PC-3 (cell line): Measurements from ENCODE around the gene SMARCA4. TPM values are rescaled to one million over a fixed set of nuclear protein-coding genes. Genes with fewer than 3 reads are reported as not detected.

Experiments used
- ATAC-seq: fragments of 200-7000 bp; cut with Tn5 transposase; 2 replicates; pipeline ENCODE4 v1.9.1; 2020; ENCODE audit warnings: mild to moderate bottlenecking, moderate library complexity
- BruUV-seq: library from RNA; stranded (reverse); fragments of 400-500 nt; replicated peaks from 2 replicates; lab custom pipeline; 2021; lab: Mats Ljungman, UMichigan
- CTCF ChIA-PET: fragments of 300-600 bp; sonication (Branson Sonifier 250); formaldehyde crosslinking; loops from one replicate; lab custom pipeline; 2022; ENCODE audit warnings: antibody characterized with exemption; lab: Charles Lee
- POLR2A ChIA-PET: fragments of 300-600 bp; sonication (Branson Sonifier 250); formaldehyde crosslinking; loops from one replicate; lab custom pipeline; 2022; ENCODE audit warnings: antibody characterized with exemption; ENCODE audit not compliant: unreplicated experiment; lab: Charles Lee
- DNase-seq: peaks from one replicate; pipeline ENCODE4 v3.0.0-alpha.2; 2015
- H2AFZ ChIP-seq: fragments of 300-600 bp; sonication (generic); 2 replicates; pipeline ENCODE4 v1.6.0; 2016; ENCODE audit warnings: antibody characterized with exemption, low read length
- H3F3A ChIP-seq: fragments of 300-600 bp; sonication (generic); one replicate; pipeline ENCODE4 v1.6.0; 2017; ENCODE audit warnings: antibody characterized with exemption, low read length, control low read depth, mild to moderate bottlenecking; ENCODE audit not compliant: unreplicated experiment
- H3K27ac ChIP-seq: fragments of 300-600 bp; sonication (generic); 2 replicates; pipeline ENCODE4 v1.5.1; 2016; ENCODE audit warnings: mild to moderate bottlenecking, low read length
- H3K27me3 ChIP-seq: fragments of 300-600 bp; sonication (generic); 2 replicates; pipeline ENCODE4 v1.6.1; 2016; ENCODE audit warnings: low read length, mixed read lengths
- H3K36me3 ChIP-seq: fragments of 300-600 bp; sonication (generic); 2 replicates; pipeline ENCODE4 v1.6.1; 2016; ENCODE audit warnings: low read depth, mixed run types, low read length, mixed read lengths
- H3K4me1 ChIP-seq: fragments of 300-600 bp; sonication (generic); 2 replicates; pipeline ENCODE4 v1.5.1; 2016; ENCODE audit warnings: low read length; ENCODE audit not compliant: insufficient read depth
- H3K4me2 ChIP-seq: fragments of 300-600 bp; sonication (generic); 2 replicates; pipeline ENCODE4 v1.6.0; 2016; ENCODE audit warnings: low read length
- H3K4me3 ChIP-seq: fragments of 300-600 bp; sonication (generic); 2 replicates; pipeline ENCODE4 v1.5.1; 2016; ENCODE audit warnings: mild to moderate bottlenecking, low read length, mixed read lengths
- H3K79me2 ChIP-seq: fragments of 300-600 bp; sonication (generic); 2 replicates; pipeline ENCODE4 v1.6.1; 2017; ENCODE audit warnings: low read length, mixed read lengths
- H3K9ac ChIP-seq: fragments of 300-600 bp; sonication (generic); 2 replicates; pipeline ENCODE4 v1.6.0; 2016; ENCODE audit warnings: mild to moderate bottlenecking, low read length
- H3K9me2 ChIP-seq: fragments of 300-600 bp; sonication (generic); replicated peaks from 2 replicates; pipeline ENCODE4 v1.6.1; 2016; ENCODE audit warnings: mixed run types, low read length, mixed read lengths
- H3K9me3 ChIP-seq: fragments of 300-600 bp; sonication (generic); 2 replicates; pipeline ENCODE4 v1.6.1; 2016; ENCODE audit warnings: low read length, mixed read lengths
- H4K20me1 ChIP-seq: fragments of 300-600 bp; sonication (generic); 2 replicates; pipeline ENCODE4 v1.6.1; 2016; ENCODE audit warnings: low read length, mixed read lengths
- CTCF ChIP-seq: fragments of 300-600 bp; sonication (generic); conservative IDR thresholded peaks from 2 replicates; pipeline ENCODE4 v1.5.1; 2017; ENCODE audit warnings: antibody characterized with exemption, low read depth, mild to moderate bottlenecking, low read length
- EZH2 ChIP-seq: fragments of 300-600 bp; sonication (generic); IDR thresholded peaks from one replicate; pipeline ENCODE4 v1.6.1; 2017; ENCODE audit warnings: antibody characterized with exemption, mild to moderate bottlenecking, low read length; ENCODE audit not compliant: unreplicated experiment
- EZH2phosphoT487 ChIP-seq: fragments of 300-600 bp; sonication (generic); IDR thresholded peaks from 2 replicates; pipeline ENCODE4 v1.6.1; 2018; ENCODE audit warnings: mild to moderate bottlenecking, antibody characterized with exemption, low read length, borderline replicate concordance
- intact Hi-C: fragments of 100-400 bp; cut with micrococcal nuclease; formaldehyde crosslinking; loops from 2 replicates; pipeline ENCODE4 v1.9.0; 2023
- total RNA-seq: library from RNA; depleted of rRNA; stranded (reverse); fragments of >200 nt; gene quantifications from 2 replicates; pipeline ENCODE4 v1.2.3, GENCODE V29; 2014

The SMARCA4 gene
- total RNA-seq, 1 experiment from 2014 or later, result 197 TPM

- Histone ChIP-seq H3K4me2 (peak overlapping the region; percentile 99), H3K4me3 (peak overlapping the region; percentile 98), H4K20me1 (peaks cover 36% of the 10 kb centered on the region), H3K27ac (peak overlapping the region; percentile 93), H3K9me2 (no peaks in the 10 kb centered on the region), H3K9me3 (no peaks in the 10 kb centered on the region), H3K36me3 (peaks cover 38% of the 10 kb centered on the region), H2AFZ (no peak overlapping the region), H3F3A (peaks cover 24% of the 10 kb centered on the region), H3K79me2 (peaks cover 68% of the 10 kb centered on the region), H3K27me3 (no peaks in the 10 kb centered on the region), H3K4me1 (peaks cover 50% of the 10 kb centered on the region), H3K9ac (peak overlapping the region; percentile 98)
- DNase-seq (peak; percentile 99), ATAC-seq (peak; percentile 5)
- ChIA-PET CTCF (no interaction called here), POLR2A (interaction anchor here (1.1 kb wide), 1 partner anchor 56 kb away, joined by 7 read pairs; no protein-coding TSS in a partner anchor)
- intact Hi-C loops, result loop anchor here (5.0 kb wide), 1 partner anchor 154 kb away; no protein-coding TSS in a partner anchor
- no peak for TF ChIP-seq CTCF
- BruUV-seq, result no TSS peak
Measured at GRCh38 chr19:11091703-11092153, 130.9 kb downstream of the SMARCA4 start.

GRCh38 chr19:11092181-11092538, 131.3 kb downstream of the SMARCA4 start:
- Histone ChIP-seq H3K4me1 (peaks cover 50% of the 10 kb centered on the region), H3K9me3 (no peaks in the 10 kb centered on the region), H3K79me2 (peaks cover 73% of the 10 kb centered on the region), H3F3A (peaks cover 24% of the 10 kb centered on the region), H3K4me3 (peak overlapping the region; percentile 98), H3K9me2 (no peaks in the 10 kb centered on the region), H3K27ac (peak overlapping the region; percentile 93), H2AFZ (no peak overlapping the region), H3K27me3 (no peaks in the 10 kb centered on the region), H4K20me1 (peaks cover 39% of the 10 kb centered on the region), H3K9ac (peak overlapping the region; percentile 98), H3K4me2 (peak overlapping the region; percentile 99), H3K36me3 (peaks cover 40% of the 10 kb centered on the region)
- intact Hi-C loops, result loop anchor here (5.0 kb wide), 1 partner anchor 155 kb away; no protein-coding TSS in a partner anchor
- no peak for ATAC-seq
- CTCF ChIA-PET, result no interaction called here
- POLR2A ChIA-PET, result interaction anchor here (1.1 kb wide), 1 partner anchor 56 kb away, joined by 7 read pairs; no protein-coding TSS in a partner anchor
- DNase-seq, result peak; percentile 87
- TF ChIP-seq EZH2phosphoT487 (no peak), EZH2 (no peak), CTCF (no peak)
- no TSS peak for BruUV-seq

DNA sequence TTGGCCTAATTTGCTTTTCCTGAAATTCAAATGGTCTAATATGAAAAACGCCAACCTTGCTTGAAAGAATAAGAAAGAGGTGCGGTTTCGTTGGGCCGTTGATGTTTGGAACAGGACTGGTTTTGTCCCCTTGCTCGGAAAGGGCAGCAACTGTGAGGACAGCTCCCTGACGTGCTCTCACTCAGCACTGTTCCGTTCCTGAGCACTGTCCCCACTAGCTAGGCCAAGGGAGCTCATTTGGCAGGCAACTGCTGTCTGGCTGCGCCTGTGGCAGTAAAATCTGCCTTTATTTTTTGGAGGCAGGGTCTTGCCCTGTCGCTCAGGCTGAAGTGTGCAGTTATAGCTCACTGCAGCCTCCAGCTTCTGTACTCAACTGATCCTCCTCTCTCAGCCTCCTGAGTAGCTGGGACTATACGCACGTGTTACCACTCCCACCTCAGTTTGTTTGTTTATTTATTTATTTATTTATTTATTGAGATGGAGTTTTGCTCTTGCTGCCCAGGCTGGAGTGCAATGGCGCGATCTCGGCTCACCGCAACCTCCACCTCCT, 132.9 kb downstream of the SMARCA4 start:
- ChIA-PET POLR2A (interaction anchor here (0.5 to 0.6 kb wide), 2 partner anchors 9 to 251 kb away, joined by 4 to 14 read pairs; no protein-coding TSS in a partner anchor), CTCF (interaction anchor here (0.6 kb wide), 1 partner anchor 75 kb away, joined by 10 read pairs; no protein-coding TSS in a partner anchor)
- DNase-seq (no peak), ATAC-seq (no peak)
- no TSS peak for BruUV-seq
- Histone ChIP-seq H3K79me2 (peaks cover 89% of the 10 kb centered on the region), H3K4me3 (peak overlapping the region; percentile 98; the same call in 1 of the 2 replicates), H2AFZ (no peak overlapping the region), H3K4me2 (peak overlapping the region; percentile 99), H3K9me2 (no peaks in the 10 kb centered on the region), H3K9ac (peak overlapping the region; percentile 98; the same call in 1 of the 2 replicates), H3K9me3 (no peaks in the 10 kb centered on the region), H3K36me3 (peaks cover 49% of the 10 kb centered on the region), H3K27me3 (no peaks in the 10 kb centered on the region), H3K4me1 (peaks cover 44% of the 10 kb centered on the region), H3F3A (peaks cover 24% of the 10 kb centered on the region), H3K27ac (peak overlapping the region; percentile 93), H4K20me1 (peaks cover 55% of the 10 kb centered on the region)
- intact Hi-C loops, result loop anchor here (5.0 kb wide), 1 partner anchor 156 kb away; no protein-coding TSS in a partner anchor
- TF ChIP-seq EZH2 (no peak), CTCF (no peak), EZH2phosphoT487 (no peak)
